Activated CD8-positive, alpha-beta memory T cell treated with anti-CD3 and anti-CD28 coated beads, Interleukin-2, amount 50 U/mL, for 48 hours (primary cell): ENCODE results near the gene SMAD9.
A peak's percentile ranks its signal among the peaks of the same experiment; 100 is the strongest.

Source experiments
- DNase-seq: peaks from one replicate; pipeline ENCODE4 v3.0.0-alpha.2; 2020

Gene SMAD9

GRCh38 chr13:36919833-36920615, at the start of gene SMAD9:
Gene SMAD9 (minus strand): TSS chr13:36920238. CDS start chr13:36879689, 40,549 bp downstream.
- DNase-seq = peak; percentile 61

- no peak for DNase-seq
These were observed 46.4 kb upstream of the SMAD9 start for GRCh38 chr13:36966404-36966803.

- no peak for DNase-seq
These were observed 45.7 kb upstream of the SMAD9 start for GRCh38 chr13:36965767-36966166.

GRCh38 chr13:36959456-36960116, 39.5 kb upstream of the SMAD9 start:
- DNase-seq = no peak

GRCh38 chr13:36954542-36954941, 34.5 kb upstream of the SMAD9 start:
- no peak for DNase-seq

- DNase-seq = no peak
These were observed 30.9 kb upstream of the SMAD9 start for GRCh38 chr13:36950920-36951319.

- no peak for DNase-seq
These were observed 30.3 kb upstream of the SMAD9 start for GRCh38 chr13:36950330-36950729.

GRCh38 chr13:36945078-36945477, 25.0 kb upstream of the SMAD9 start:
- DNase-seq = no peak

GRCh38 chr13:36925603-36926002, 5.6 kb upstream of the SMAD9 start:
- DNase-seq = no peak

- no peak for DNase-seq
These were observed 4.0 kb upstream of the SMAD9 start for GRCh38 chr13:36924001-36924400.

GRCh38 chr13:36921631-36922301, 1.7 kb upstream of the SMAD9 start:
- no peak for DNase-seq

- no peak for DNase-seq
These were observed 663 bp upstream of the SMAD9 start for GRCh38 chr13:36920616-36921185.

GRCh38 chr13:36919171-36919832, 736 bp downstream of the SMAD9 start:
- DNase-seq = peak; percentile 59

GRCh38 chr13:36918246-36919131, 1.5 kb downstream of the SMAD9 start:
- no peak for DNase-seq

- no peak for DNase-seq
These were observed 2.7 kb downstream of the SMAD9 start for GRCh38 chr13:36917311-36917710.

GRCh38 chr13:36915896-36916640, 4.0 kb downstream of the SMAD9 start:
- DNase-seq = no peak

GRCh38 chr13:36915106-36915505, 4.9 kb downstream of the SMAD9 start:
- DNase-seq = no peak

- no peak for DNase-seq
These were observed 5.4 kb downstream of the SMAD9 start for GRCh38 chr13:36914648-36915047.

- DNase-seq = no peak
These were observed 6.6 kb downstream of the SMAD9 start for GRCh38 chr13:36913463-36913862.

- no peak for DNase-seq
These were observed 7.1 kb downstream of the SMAD9 start for GRCh38 chr13:36912973-36913372.

GRCh38 chr13:36912369-36912768, 7.7 kb downstream of the SMAD9 start:
- no peak for DNase-seq
